Esophagus muscularis mucosa (tissue), 4 donors: ENCODE results near the gene NT5DC1. TPM values are rescaled to one million over a fixed set of nuclear protein-coding genes. Genes with fewer than 3 reads are reported as not detected.

Experiments used
- DNase-seq: peaks from one replicate; pipeline ENCODE4 v3.0.0-alpha.2; 2017; ENCODE audit errors: extremely low spot score
- H3K27ac ChIP-seq, 4 donors: fragments of 200-600 bp; sonication (generic); replicated peaks in 1 of 4; 1 replicate in 3 of 4; 2 replicates in 1 of 4; pipeline ENCODE4 v1.5.1; 2016 to 2019; ENCODE audit warnings: mild to moderate bottlenecking in 1 of 4
- H3K27me3 ChIP-seq, 4 donors: fragments of 200-600 bp; sonication (generic); one replicate each; pipeline versions ENCODE4 v1.5.1 to v1.6.0; 2016 to 2019
- H3K36me3 ChIP-seq, 4 donors: fragments of 200-600 bp; sonication (generic); one replicate each; pipeline ENCODE4 v1.5.1; 2016 to 2019
- H3K4me1 ChIP-seq, 4 donors: fragments of 200-600 bp; sonication (generic); one replicate each; pipeline ENCODE4 v1.5.1; 2016 to 2019
- H3K4me3 ChIP-seq, 4 donors: fragments of 200-600 bp; sonication (generic); 1 replicate in 2 of 4; 2 replicates in 2 of 4; pipeline ENCODE4 v1.5.1; 2016 to 2019; ENCODE audit warnings: mild to moderate bottlenecking in 4 of 4, moderate library complexity in 1 of 4
- H3K9me3 ChIP-seq, 4 donors: fragments of 200-600 bp; sonication (generic); 1 replicate in 3 of 4; 2 replicates in 1 of 4; pipeline ENCODE4 v1.5.1; 2016 to 2019
- EP300 ChIP-seq: sonication (generic); formaldehyde crosslinking; IDR thresholded peaks from one replicate; pipeline ENCODE4 v1.6.1; 2017; ENCODE audit warnings: antibody characterized with exemption
- POLR2A ChIP-seq: fragments of 450-650 bp; IDR thresholded peaks from one replicate; pipeline ENCODE4 v1.6.1; 2017; ENCODE audit warnings: antibody characterized with exemption, moderate library complexity, mild to moderate bottlenecking, low read depth
- POLR2AphosphoS5 ChIP-seq, 2 donors: sonication (generic); formaldehyde crosslinking; IDR thresholded peaks; one replicate each; pipeline ENCODE4 v1.6.1; 2017; ENCODE audit warnings: antibody characterized with exemption in 2 of 2
- WGBS: methylation state at CpG from one replicate; pipeline ENCODE4 v1.1.5; 2018; 5-methylcytosine and 5-hydroxymethylcytosine counted together
- intact Hi-C: fragments of 100-400 bp; cut with DNase I; formaldehyde crosslinking; loops from one replicate; pipeline ENCODE4 v1.15.1; 2023
- total RNA-seq, 4 donors: library from RNA; depleted of rRNA; stranded (reverse); fragments of >200 nt; gene quantifications; one replicate each; pipeline versions ENCODE4 v1.1.0 to v1.2.1, GENCODE V29; 2016
- TF ChIP-seq, protein P1 (sequence below), 3 experiments: fragments of 200-600 bp in 2 of 3; fragments of 450-650 bp in 1 of 3; sonication (generic) in 2 of 3; IDR thresholded peaks; one replicate each; pipeline ENCODE4 v1.5.1; 2017 to 2019; ENCODE audit warnings: antibody characterized with exemption in 3 of 3, mild to moderate bottlenecking in 2 of 3, moderate library complexity in 1 of 3

Gene NT5DC1
- total RNA-seq, 4 donors from 2014 or later: 4.1 to 8.4 (median 6.7) TPM

DNA sequence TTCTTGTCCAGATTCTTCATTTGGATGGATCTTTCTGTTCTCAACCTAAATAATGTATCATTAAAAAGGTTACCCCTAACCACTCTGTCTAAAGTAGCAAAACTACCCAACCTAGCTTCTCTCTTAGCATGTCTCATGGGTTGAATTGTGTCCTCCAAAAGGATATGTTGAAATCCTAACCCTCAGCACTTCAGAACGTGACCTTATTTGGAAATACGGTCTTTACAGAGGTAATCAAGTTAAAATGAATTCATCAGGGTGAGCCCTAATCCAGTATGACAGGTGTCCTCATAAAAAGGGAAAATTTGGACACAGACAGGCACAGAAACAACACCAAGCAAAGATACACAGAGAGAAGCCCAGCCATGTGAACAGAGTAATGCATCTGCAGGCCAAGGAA, 33.9 kb upstream of the NT5DC1 start:
- Histone ChIP-seq H3K36me3 (no peaks in the 10 kb centered on the region), H3K27ac (no peak overlapping the region), H3K27me3 (no peaks in the 10 kb centered on the region), H3K4me1 (peaks cover 0 to 2% (median 0%) of the 10 kb centered on the region in 4 donors), H3K4me3 (no peak overlapping the region), H3K9me3 (no peaks in the 10 kb centered on the region)
- WGBS: 83% methylated on average over 2 of the region's 2 CpGs
- intact Hi-C loops: no loop called here
- no peak for DNase-seq
- TF ChIP-seq EP300: no peak

DNA sequence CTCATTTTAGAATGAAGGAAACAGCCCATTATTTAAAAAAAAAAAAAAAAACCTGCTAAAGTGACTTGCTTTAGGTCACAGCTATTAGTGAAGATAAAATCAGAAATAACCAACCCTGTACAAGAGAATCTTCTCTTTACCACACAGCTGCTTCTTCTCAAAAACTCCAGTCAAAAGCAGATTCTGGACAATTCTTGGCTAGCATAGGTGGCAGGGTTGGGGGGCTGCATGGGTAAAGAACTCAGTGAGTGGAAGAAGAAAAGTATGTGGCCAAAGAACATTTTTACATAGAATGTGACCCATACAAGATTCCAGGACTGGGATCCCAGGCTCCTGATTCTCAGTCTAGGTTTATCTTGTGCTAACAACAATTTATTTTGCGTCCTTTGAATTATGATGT, 30.6 kb upstream of the NT5DC1 start:
- Histone ChIP-seq H3K27me3 (no peaks in the 10 kb centered on the region), H3K9me3 (no peaks in the 10 kb centered on the region), H3K4me1 (no peaks in the 10 kb centered on the region), H3K36me3 (no peaks in the 10 kb centered on the region), H3K27ac (no peak overlapping the region), H3K4me3 (no peak overlapping the region)
- intact Hi-C loops: no loop called here
- no peak for DNase-seq
- WGBS: 93% methylated on average over 1 of the region's 1 CpG
- TF ChIP-seq EP300 (no peak), POLR2AphosphoS5 (IDR thresholded peaks at IDR 0.05) (no peak), POLR2A (no peak)
- TF ChIP-seq, protein P1, sequence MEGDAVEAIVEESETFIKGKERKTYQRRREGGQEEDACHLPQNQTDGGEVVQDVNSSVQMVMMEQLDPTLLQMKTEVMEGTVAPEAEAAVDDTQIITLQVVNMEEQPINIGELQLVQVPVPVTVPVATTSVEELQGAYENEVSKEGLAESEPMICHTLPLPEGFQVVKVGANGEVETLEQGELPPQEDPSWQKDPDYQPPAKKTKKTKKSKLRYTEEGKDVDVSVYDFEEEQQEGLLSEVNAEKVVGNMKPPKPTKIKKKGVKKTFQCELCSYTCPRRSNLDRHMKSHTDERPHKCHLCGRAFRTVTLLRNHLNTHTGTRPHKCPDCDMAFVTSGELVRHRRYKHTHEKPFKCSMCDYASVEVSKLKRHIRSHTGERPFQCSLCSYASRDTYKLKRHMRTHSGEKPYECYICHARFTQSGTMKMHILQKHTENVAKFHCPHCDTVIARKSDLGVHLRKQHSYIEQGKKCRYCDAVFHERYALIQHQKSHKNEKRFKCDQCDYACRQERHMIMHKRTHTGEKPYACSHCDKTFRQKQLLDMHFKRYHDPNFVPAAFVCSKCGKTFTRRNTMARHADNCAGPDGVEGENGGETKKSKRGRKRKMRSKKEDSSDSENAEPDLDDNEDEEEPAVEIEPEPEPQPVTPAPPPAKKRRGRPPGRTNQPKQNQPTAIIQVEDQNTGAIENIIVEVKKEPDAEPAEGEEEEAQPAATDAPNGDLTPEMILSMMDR (IDR thresholded peaks at IDR 0.05): no peak

DNA sequence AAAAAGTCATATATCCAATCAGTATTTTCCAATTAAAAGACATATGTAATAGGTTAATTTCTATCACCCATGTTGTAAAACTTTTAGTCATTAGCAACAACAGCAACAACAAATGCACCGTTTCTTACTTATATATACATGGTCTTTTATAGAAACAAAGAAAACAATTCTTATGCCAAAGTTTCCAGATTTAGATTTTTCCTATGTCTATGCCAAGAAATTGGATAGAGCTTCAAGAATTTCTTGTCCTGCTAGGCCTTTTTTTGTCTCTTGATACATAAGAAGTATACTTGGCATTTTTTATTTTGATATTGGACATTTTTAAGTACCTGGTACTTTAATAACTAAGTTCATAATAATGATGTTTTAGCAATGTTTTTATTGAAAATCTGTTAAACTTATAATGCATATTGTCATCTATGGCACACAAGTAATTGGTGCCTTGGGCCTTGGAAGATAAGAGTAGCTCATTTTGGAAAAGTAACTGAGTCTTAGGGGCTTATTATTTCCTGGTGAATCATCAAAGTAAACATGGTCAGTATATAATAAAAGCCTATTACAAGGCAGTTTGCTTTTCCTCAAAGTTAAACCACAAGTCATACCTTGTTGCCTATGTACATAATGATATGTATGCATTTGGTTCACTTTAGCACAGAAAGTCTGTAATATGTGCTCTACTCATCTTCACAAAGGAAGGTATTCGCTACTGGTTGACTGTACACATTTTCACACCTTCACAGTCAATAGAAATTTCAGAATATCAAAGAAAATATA, 29.9 kb upstream of the NT5DC1 start:
- intact Hi-C loops: no loop called here
- TF ChIP-seq POLR2AphosphoS5 (IDR thresholded peaks at IDR 0.05): no peak
- no peak for TF ChIP-seq POLR2A
- TF ChIP-seq, protein P1 (IDR thresholded peaks at IDR 0.05): no peak
- TF ChIP-seq EP300: no peak

DNA sequence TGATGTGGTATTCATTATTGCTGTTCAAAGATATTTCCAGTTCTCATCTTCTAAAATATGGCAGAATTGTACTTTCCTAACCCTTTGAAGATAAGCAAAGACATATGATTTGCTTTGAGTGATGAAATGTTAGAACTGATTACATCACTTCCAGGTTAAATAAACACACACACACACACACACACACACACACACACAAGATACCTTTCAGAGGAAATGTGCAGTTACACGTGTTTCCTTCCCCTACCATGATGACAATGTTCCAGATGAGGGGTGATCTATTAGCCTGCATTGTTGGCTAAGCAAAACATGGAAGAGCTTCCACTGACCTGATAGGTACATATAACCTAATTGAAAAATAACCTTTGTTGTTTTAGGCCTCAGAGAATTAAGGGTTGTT, 28.3 kb upstream of the NT5DC1 start:
- TF ChIP-seq POLR2AphosphoS5 (IDR thresholded peaks at IDR 0.05) (no peak), POLR2A (no peak), EP300 (no peak)
- TF ChIP-seq, protein P1 (IDR thresholded peaks at IDR 0.05): no peak
- intact Hi-C loops: no loop called here
- no peak overlapping the region for H3K4me3 ChIP-seq
- H3K9me3 ChIP-seq: no peaks in the 10 kb centered on the region
- H3K27ac ChIP-seq: no peak overlapping the region
- no peaks in the 10 kb centered on the region for H3K36me3 ChIP-seq
- no peaks in the 10 kb centered on the region for H3K4me1 ChIP-seq
- H3K27me3 ChIP-seq: no peaks in the 10 kb centered on the region
- DNase-seq: no peak
- WGBS: 42% methylated on average over 1 of the region's 1 CpG

More for the DNA sequence above, 29.9 kb upstream of the NT5DC1 start:
- DNase-seq: no peak
- Histone ChIP-seq H3K36me3 (no peaks in the 10 kb centered on the region), H3K27me3 (no peaks in the 10 kb centered on the region), H3K27ac (no peak overlapping the region), H3K4me3 (no peak overlapping the region), H3K9me3 (no peaks in the 10 kb centered on the region), H3K4me1 (no peaks in the 10 kb centered on the region)
- 65% methylated on average over 2 of the region's 2 CpGs for WGBS

DNA sequence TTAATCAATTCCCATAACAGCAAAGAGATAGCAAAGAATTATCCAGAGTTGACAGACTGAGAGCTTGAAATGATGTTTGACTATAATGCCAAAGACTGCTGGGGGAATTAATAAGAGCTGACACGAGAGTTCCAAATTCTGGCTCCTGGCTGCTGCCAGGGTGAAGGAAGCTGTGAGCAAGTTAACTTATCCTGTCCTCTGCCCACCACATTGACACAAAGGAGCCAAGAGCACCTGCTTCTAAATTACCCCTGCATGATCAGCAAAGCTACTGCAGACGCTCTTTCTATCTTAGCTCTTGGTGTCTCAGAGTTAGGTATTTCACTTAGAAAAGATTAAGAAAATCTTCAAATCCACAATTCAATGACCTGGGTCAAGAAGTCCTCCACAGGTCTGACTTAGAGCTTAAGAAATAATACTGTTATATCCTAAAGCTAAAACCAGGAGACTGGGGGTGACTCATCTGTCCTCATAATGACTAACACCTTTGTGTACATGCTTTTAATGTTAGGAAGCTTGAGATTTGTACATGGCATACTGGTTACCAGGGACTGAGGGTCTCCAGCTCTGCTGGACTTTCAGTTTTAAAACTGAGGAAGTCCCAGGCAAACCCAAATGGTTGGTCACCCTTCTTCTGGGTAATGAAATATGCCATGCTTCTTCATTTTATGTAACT, 26.8 kb upstream of the NT5DC1 start:
- no peak for DNase-seq
- Histone ChIP-seq H3K4me1 (no peaks in the 10 kb centered on the region), H3K9me3 (no peaks in the 10 kb centered on the region), H3K4me3 (no peak overlapping the region), H3K27me3 (no peaks in the 10 kb centered on the region), H3K36me3 (no peaks in the 10 kb centered on the region), H3K27ac (no peak overlapping the region)
- intact Hi-C loops: no loop called here
- TF ChIP-seq, protein P1 (IDR thresholded peaks at IDR 0.05): no peak
- no peak for TF ChIP-seq EP300
- no peak for TF ChIP-seq POLR2A
- TF ChIP-seq POLR2AphosphoS5 (IDR thresholded peaks at IDR 0.05): no peak
- 90% methylated on average over 2 of the region's 2 CpGs for WGBS
